GM18526 (cell line): ENCODE data around the gene CUEDC1.
A peak's percentile ranks its signal among the peaks of the same experiment; 100 is the strongest.

Source experiments
- POLR2A ChIP-seq: IDR thresholded peaks from 3 replicates; pipeline ENCODE4 v1.6.1; 2011; ENCODE audit not compliant: insufficient read length; ENCODE audit errors: extremely low read depth

CUEDC1 gene

GRCh38 chr17:57862694-57863667, 92.2 kb downstream of the CUEDC1 start:
- no peak for TF ChIP-seq POLR2A

- TF ChIP-seq POLR2A = no peak
These were observed 93.2 kb downstream of the CUEDC1 start for GRCh38 chr17:57861790-57862693.

- TF ChIP-seq POLR2A = no peak
These were observed 94.0 kb downstream of the CUEDC1 start for GRCh38 chr17:57861000-57861789.

GRCh38 chr17:57860414-57860999, 94.7 kb downstream of the CUEDC1 start:
- no peak for TF ChIP-seq POLR2A

GRCh38 chr17:57859601-57860413, 95.4 kb downstream of the CUEDC1 start:
- no peak for TF ChIP-seq POLR2A

- no peak for TF ChIP-seq POLR2A
These were observed 96.4 kb downstream of the CUEDC1 start for GRCh38 chr17:57858838-57859237.

GRCh38 chr17:57856792-57857620, 98.2 kb downstream of the CUEDC1 start:
- no peak for TF ChIP-seq POLR2A

- TF ChIP-seq POLR2A = no peak
These were observed 99.7 kb downstream of the CUEDC1 start for GRCh38 chr17:57855391-57856035.

- no peak for TF ChIP-seq POLR2A
These were observed 101.5 kb downstream of the CUEDC1 start for GRCh38 chr17:57853695-57854094.

GRCh38 chr17:57852955-57853328, 102.3 kb downstream of the CUEDC1 start:
- no peak for TF ChIP-seq POLR2A

GRCh38 chr17:57852092-57852954, 102.9 kb downstream of the CUEDC1 start:
- TF ChIP-seq POLR2A = no peak

- peak; percentile 84 for TF ChIP-seq POLR2A
These were observed 105.1 kb downstream of the CUEDC1 start, which contains the start of gene MRPS23 for GRCh38 chr17:57849874-57850754. Gene MRPS23 (minus strand): TSS chr17:57850044. CDS start chr17:57850010, 34 bp downstream.
